ENCODE results near the gene DRC1.

- no peak for TF ChIP-seq CTCF (IDR thresholded peaks at IDR 0.05)
- TF ChIP-seq POLR2A (IDR thresholded peaks at IDR 0.05), result no peak
- no peak for TF ChIP-seq POLR2AphosphoS5 (IDR thresholded peaks at IDR 0.05)
- TF ChIP-seq EP300 (IDR thresholded peaks at IDR 0.05; ENCODE audit: low read depth), result no peak
These were observed 102.3 kb downstream of the DRC1 start for GRCh38 chr2:26504002-26504401.
